Gastrocnemius medialis (tissue), 4 donors: ENCODE data around the gene ATP1A3.

Experiments used
- CTCF ChIP-seq, 5 experiments: fragments of 450-650 bp in 3 of 5; fragments of 200-600 bp in 2 of 5; sonication (generic) in 2 of 5; IDR thresholded peaks in 4 of 5; conservative IDR thresholded peaks in 1 of 5; 1 replicate in 4 of 5; 2 replicates in 1 of 5; pipeline ENCODE4 v1.5.1; 2016 to 2019; ENCODE audit warnings: antibody characterized with exemption in 5 of 5, mild to moderate bottlenecking in 3 of 5, moderate library complexity in 3 of 5
- POLR2A ChIP-seq, 2 donors: fragments of 450-650 bp; IDR thresholded peaks; one replicate each; pipeline ENCODE4 v1.6.1; 2017; ENCODE audit warnings: antibody characterized with exemption in 2 of 2, mild to moderate bottlenecking in 2 of 2, moderate library complexity in 2 of 2

GRCh38 chr19:41917676-41918075 is 76.4 kb downstream of the ATP1A3 start:
- TF ChIP-seq CTCF (IDR thresholded peaks at IDR 0.05 in 4 of 5, conservative IDR thresholded peaks at IDR 0.05 in 1 of 5) (no peak), POLR2A (IDR thresholded peaks at IDR 0.05) (no peak)
